Caco-2 (cell line): ENCODE results near the gene SLC44A4. TPM values are rescaled to one million over a fixed set of nuclear protein-coding genes. Genes with fewer than 3 reads are reported as not detected.

ENCODE experiments used
- Bru-seq: library from RNA; stranded (reverse); fragments of 400-500 nt; gene quantifications from one replicate; lab custom pipeline; 2021; lab: Mats Ljungman, UMichigan
- BruChase-seq, 2 experiments: library from RNA; stranded (reverse); fragments of 400-500 nt; gene quantifications; one replicate each; lab custom pipeline; 2021; lab: Mats Ljungman, UMichigan
- BruUV-seq: library from RNA; stranded (reverse); fragments of 400-500 nt; replicated peaks from 2 replicates; lab custom pipeline; 2021; lab: Mats Ljungman, UMichigan
- CTCF ChIA-PET: fragments of 300-600 bp; sonication (Branson Sonifier 250); formaldehyde crosslinking; loops from one replicate; lab custom pipeline; 2022; ENCODE audit warnings: antibody characterized with exemption; lab: Charles Lee
- POLR2A ChIA-PET: fragments of 300-600 bp; sonication (Branson Sonifier 250); formaldehyde crosslinking; loops from one replicate; lab custom pipeline; 2022; ENCODE audit warnings: antibody characterized with exemption; lab: Charles Lee
- DNase-seq, 2 experiments: peaks; one replicate each; pipeline versions ENCODE4 v3.0.0 to v3.0.0-alpha.2; 2020 to 2022
- H3K27me3 ChIP-seq: replicated peaks from 2 replicates; pipeline ENCODE4 v1.6.0; 2011; ENCODE audit warnings: low read length; ENCODE audit not compliant: control insufficient read depth, insufficient read depth
- H3K36me3 ChIP-seq: 2 replicates; pipeline ENCODE4 v1.5.1; 2011; ENCODE audit warnings: low read length; ENCODE audit not compliant: control insufficient read depth, insufficient read depth
- H3K4me1 ChIP-seq: fragments of 250-450 bp; sonication (Bioruptor Pico); 2 replicates; pipeline ENCODE4 v1.5.1; 2020; ENCODE audit warnings: mild to moderate bottlenecking
- H3K4me3 ChIP-seq: 2 replicates; pipeline ENCODE4 v1.5.1; 2011; ENCODE audit warnings: low read depth, mild to moderate bottlenecking, control low read depth, low read length
- H3K9me3 ChIP-seq: fragments of 250-450 bp; sonication (Bioruptor Pico); 2 replicates; pipeline ENCODE4 v1.5.1; 2020; ENCODE audit warnings: mild to moderate bottlenecking, moderate library complexity
- H3K27ac Mint-ChIP-seq: one replicate; pipeline ENCODE4 v1.8.0; 2022; ENCODE audit warnings: mixed read lengths; ENCODE audit not compliant: unreplicated experiment
- H3K27me3 Mint-ChIP-seq: one replicate; pipeline ENCODE4 v1.8.0; 2022; ENCODE audit warnings: mixed read lengths; ENCODE audit not compliant: insufficient read depth, unreplicated experiment
- H3K36me3 Mint-ChIP-seq: one replicate; pipeline ENCODE4 v1.8.0; 2022; ENCODE audit warnings: mild to moderate bottlenecking, mixed read lengths; ENCODE audit not compliant: insufficient read depth, unreplicated experiment
- H3K4me1 Mint-ChIP-seq: one replicate; pipeline ENCODE4 v1.8.0; 2022; ENCODE audit warnings: low read depth, mixed read lengths; ENCODE audit not compliant: unreplicated experiment
- H3K4me3 Mint-ChIP-seq: one replicate; pipeline ENCODE4 v1.8.0; 2022; ENCODE audit warnings: mild to moderate bottlenecking, moderate library complexity, mixed read lengths; ENCODE audit not compliant: unreplicated experiment
- H3K9me3 Mint-ChIP-seq: one replicate; pipeline ENCODE4 v1.8.0; 2022; ENCODE audit warnings: mixed read lengths; ENCODE audit not compliant: unreplicated experiment
- CTCF ChIP-seq, 2 experiments: fragments of 200-600 bp in 1 of 2; IDR thresholded peaks; 1 replicate in 1 of 2; 2 replicates in 1 of 2; pipeline versions ENCODE4 v1.5.1 to v1.8.0; 2011 to 2022; ENCODE audit warnings: antibody characterized with exemption in 1 of 2, control low read depth in 1 of 2, inconsistent platforms in 1 of 2, low read depth in 1 of 2, low read length in 1 of 2, mild to moderate bottlenecking in 1 of 2, moderate library complexity in 1 of 2; ENCODE audit not compliant: insufficient read depth in 1 of 2, severe bottlenecking in 1 of 2, unreplicated experiment in 1 of 2
- intact Hi-C: fragments of 100-400 bp; cut with micrococcal nuclease; formaldehyde crosslinking; loops from one replicate; pipeline ENCODE4 v1.10.0; 2022; ENCODE audit not compliant: unreplicated experiment
- long read RNA-seq: library from polyadenylated mRNA; stranded (forward); transcript quantifications from one replicate; pipeline ENCODE4 v2.0.0, GENCODE V29; 2022
- total RNA-seq: library from RNA; stranded (reverse); gene quantifications from 2 replicates; pipeline ENCODE4 v1.2.3, GENCODE V29; 2022

The SLC44A4 gene
- 0.57 TPM in 1 of 2 replicates, not detected in the other for total RNA-seq
- Bru-seq, nascent RNA = percentile 13 among the genes with signal in this experiment
- percentile 19 among the genes with signal in this experiment for BruChase-seq, experiment 1, labeled RNA remaining after a 2-hour chase
- percentile 19 among the genes with signal in this experiment for BruChase-seq, experiment 2, labeled RNA remaining after a 6-hour chase
- long read RNA-seq, partial matches to known transcripts = 0 of 1 reads
- long read RNA-seq, other reads (novel, unspliced or antisense) = 1 of 1 reads

GRCh38 chr6:31878726-31879125, at the start of gene SLC44A4:
Gene SLC44A4, minus strand, starts transcription at chr6:31878997. Its CDS starts 17 bp downstream, at chr6:31878980.
- no peak within 1 kb of the TSS for H3K4me3 Mint-ChIP-seq

DNA sequence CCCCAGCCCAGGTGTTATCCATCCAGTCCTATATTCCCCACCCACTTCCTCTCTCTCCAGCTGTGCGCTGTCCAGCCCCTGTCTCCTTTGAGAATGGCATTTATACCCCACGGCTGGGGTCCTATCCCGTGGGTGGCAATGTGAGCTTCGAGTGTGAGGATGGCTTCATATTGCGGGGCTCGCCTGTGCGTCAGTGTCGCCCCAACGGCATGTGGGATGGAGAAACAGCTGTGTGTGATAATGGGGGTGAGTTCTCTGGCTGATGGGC, 49.8 kb upstream of the SLC44A4 start:
- H3K4me3 ChIP-seq = no peak overlapping the region
- H3K27me3 ChIP-seq = no peaks in the 10 kb centered on the region
- DNase-seq = no peak
- Mint-ChIP-seq H3K27me3 (no peaks in the 10 kb centered on the region), H3K9me3 (no peaks in the 10 kb centered on the region), H3K27ac (no peak overlapping the region), H3K36me3 (no peaks in the 10 kb centered on the region), H3K4me3 (no peak overlapping the region), H3K4me1 (no peaks in the 10 kb centered on the region)
- POLR2A ChIA-PET = interaction anchor here (0.7 kb wide), 1 partner anchor 1783 kb away, joined by 3 read pairs; the partner anchor contains the start of gene UQCC2
- H3K4me1 ChIP-seq = peaks cover 3% of the 10 kb centered on the region; the same call in 1 of the 2 replicates
- intact Hi-C loops = no loop called here
- no peaks in the 10 kb centered on the region for H3K9me3 ChIP-seq
- CTCF ChIA-PET = no interaction called here
- no peak for TF ChIP-seq CTCF (IDR thresholded peaks at IDR 0.05; ENCODE audit: insufficient read depth in 1 of 2, low read depth in 1 of 2, low read length in 1 of 2, severe bottlenecking in 1 of 2, unreplicated experiment in 1 of 2)
- BruUV-seq = no TSS peak
- H3K36me3 ChIP-seq = no peaks in the 10 kb centered on the region; the same call in 1 of the 2 replicates

More at GRCh38 chr6:31878726-31879125, at the start of gene SLC44A4:
- H3K36me3 ChIP-seq = no peaks in the 10 kb centered on the region; the same call in 1 of the 2 replicates
- ChIA-PET POLR2A (no interaction called here), CTCF (no interaction called here)
- no peak for DNase-seq
- H3K27me3 Mint-ChIP-seq = no peaks in the 10 kb centered on the region
- H3K36me3 Mint-ChIP-seq = peaks cover 25% of the 10 kb centered on the region
- intact Hi-C loops = no loop called here
- H3K27ac Mint-ChIP-seq = peak within 1 kb of the TSS; percentile 84
- TF ChIP-seq CTCF (IDR thresholded peaks at IDR 0.05; ENCODE audit: insufficient read depth in 1 of 2, low read depth in 1 of 2, low read length in 1 of 2, severe bottlenecking in 1 of 2, unreplicated experiment in 1 of 2) = no peak
- peaks cover 8% of the 10 kb centered on the region for H3K4me1 Mint-ChIP-seq
- BruUV-seq = no TSS peak
- H3K9me3 Mint-ChIP-seq = no peaks in the 10 kb centered on the region
- H3K4me3 ChIP-seq = no peak within 1 kb of the TSS
- no peaks in the 10 kb centered on the region for H3K9me3 ChIP-seq
- H3K4me1 ChIP-seq = peaks cover 15% of the 10 kb centered on the region; the same call in 1 of the 2 replicates
- H3K27me3 ChIP-seq = no peaks in the 10 kb centered on the region

DNA sequence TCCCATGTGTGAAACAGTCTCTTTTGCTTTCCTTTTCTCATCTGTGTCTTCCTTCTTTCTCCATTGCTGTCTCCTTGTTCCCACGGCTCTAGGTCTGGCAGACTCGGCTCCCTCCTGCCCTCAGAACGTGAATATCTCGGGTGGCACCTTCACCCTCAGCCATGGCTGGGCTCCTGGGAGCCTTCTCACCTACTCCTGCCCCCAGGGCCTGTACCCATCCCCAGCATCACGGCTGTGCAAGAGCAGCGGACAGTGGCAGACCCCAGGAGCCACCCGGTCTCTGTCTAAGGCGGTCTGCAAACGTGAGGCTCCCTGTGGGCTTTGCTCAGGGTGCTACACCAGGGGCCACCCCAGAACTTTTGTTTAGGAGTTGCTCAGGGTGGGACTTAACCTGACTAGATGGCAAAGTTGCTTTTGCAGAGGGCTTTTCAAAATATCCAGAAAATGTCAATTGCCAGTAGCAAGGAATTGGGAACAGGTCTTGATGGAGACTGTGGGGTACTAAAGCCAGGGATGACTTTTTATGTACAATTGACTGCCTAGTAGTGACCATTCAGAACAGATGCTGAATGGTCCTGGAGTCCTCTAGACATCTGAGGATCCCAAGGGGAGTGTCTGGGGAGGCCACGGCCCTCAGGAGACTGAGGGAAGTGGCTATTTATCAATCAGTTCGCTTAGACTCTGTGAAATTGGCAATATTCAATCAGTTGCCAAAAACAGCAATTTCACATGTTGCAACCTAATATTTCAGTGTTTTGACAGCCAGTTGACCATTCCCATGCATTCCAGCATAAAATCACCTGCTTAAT, 49.3 kb upstream of the SLC44A4 start:
- no peak for TF ChIP-seq CTCF (IDR thresholded peaks at IDR 0.05; ENCODE audit: insufficient read depth in 1 of 2, low read depth in 1 of 2, low read length in 1 of 2, severe bottlenecking in 1 of 2, unreplicated experiment in 1 of 2)
- Histone ChIP-seq H3K36me3 (no peaks in the 10 kb centered on the region; the same call in 1 of the 2 replicates), H3K27me3 (no peaks in the 10 kb centered on the region), H3K4me1 (peaks cover 3% of the 10 kb centered on the region; the same call in 1 of the 2 replicates), H3K4me3 (0 out of 2 replicates have a peak overlapping the region, but pooled peaks have one; percentile 11), H3K9me3 (no peaks in the 10 kb centered on the region)
- H3K27me3 Mint-ChIP-seq = no peaks in the 10 kb centered on the region
- CTCF ChIA-PET = no interaction called here
- no TSS peak for BruUV-seq
- no peak for DNase-seq
- H3K27ac Mint-ChIP-seq = no peak overlapping the region
- intact Hi-C loops = no loop called here
- H3K4me3 Mint-ChIP-seq = no peak overlapping the region
- no peaks in the 10 kb centered on the region for H3K4me1 Mint-ChIP-seq
- no peaks in the 10 kb centered on the region for H3K9me3 Mint-ChIP-seq
- POLR2A ChIA-PET = no interaction called here
- H3K36me3 Mint-ChIP-seq = no peaks in the 10 kb centered on the region
